DOHH2 (cell line): Measurements from ENCODE around the gene KCTD14.
A peak's percentile ranks its signal among the peaks of the same experiment; 100 is the strongest.

Experiments used
- H3F3A ChIP-seq: fragments of 200-600 bp; sonication (generic), shearing (Covaris generic); 2 replicates; pipeline ENCODE4 v1.6.0; 2016; ENCODE audit warnings: antibody characterized with exemption, mild to moderate bottlenecking; ENCODE audit not compliant: control insufficient read depth, insufficient read depth
- H3K27ac ChIP-seq: fragments of 200-600 bp; sonication (generic); 2 replicates; pipeline ENCODE4 v1.5.1; 2014; ENCODE audit warnings: low read depth, mild to moderate bottlenecking, low read length, moderate library complexity
- H3K27me3 ChIP-seq: fragments of 200-600 bp; sonication (generic); 2 replicates; pipeline ENCODE4 v1.6.1; 2014; ENCODE audit warnings: mild to moderate bottlenecking, low read length, mixed read lengths; ENCODE audit not compliant: control insufficient read depth
- H3K36me3 ChIP-seq: fragments of 200-600 bp; sonication (generic); 2 replicates; pipeline ENCODE4 v1.6.1; 2014; ENCODE audit warnings: mild to moderate bottlenecking, low read length, moderate library complexity, mixed read lengths; ENCODE audit not compliant: control insufficient read depth
- H3K4me1 ChIP-seq: fragments of 200-600 bp; sonication (generic); 2 replicates; pipeline ENCODE4 v1.6.1; 2014; ENCODE audit warnings: mild to moderate bottlenecking, low read length, mixed read lengths; ENCODE audit not compliant: control insufficient read depth
- H3K4me2 ChIP-seq: fragments of 200-600 bp; sonication (generic); 2 replicates; pipeline ENCODE4 v1.6.0; 2014; ENCODE audit warnings: mild to moderate bottlenecking, low read length, moderate library complexity
- H3K4me3 ChIP-seq: fragments of 200-600 bp; sonication (generic); 2 replicates; pipeline ENCODE4 v1.5.1; 2014; ENCODE audit warnings: mild to moderate bottlenecking, low read length, mixed read lengths
- H3K79me2 ChIP-seq: fragments of 200-600 bp; sonication (generic); 2 replicates; pipeline ENCODE4 v1.6.1; 2014; ENCODE audit warnings: mild to moderate bottlenecking, low read length, mixed read lengths; ENCODE audit not compliant: control insufficient read depth
- H3K9me2 ChIP-seq: fragments of 200-600 bp; sonication (generic); replicated peaks from 2 replicates; pipeline ENCODE4 v1.6.1; 2014; ENCODE audit warnings: mild to moderate bottlenecking, low read length, mixed read lengths; ENCODE audit not compliant: control insufficient read depth
- H3K9me3 ChIP-seq: fragments of 200-600 bp; sonication (generic); 2 replicates; pipeline ENCODE4 v1.6.1; 2014; ENCODE audit warnings: antibody characterized with exemption, low read length, mixed read lengths; ENCODE audit not compliant: control insufficient read depth, insufficient read depth
- H4K20me1 ChIP-seq: fragments of 200-600 bp; sonication (generic); 2 replicates; pipeline ENCODE4 v1.6.0; 2014; ENCODE audit warnings: low read depth, mild to moderate bottlenecking, antibody characterized with exemption, low read length, moderate library complexity; ENCODE audit not compliant: control insufficient read depth, insufficient read depth
- CTCF ChIP-seq: fragments of 200-600 bp; sonication (generic); IDR thresholded peaks from one replicate; pipeline ENCODE4 v1.5.1; 2014; ENCODE audit warnings: antibody characterized with exemption, mild to moderate bottlenecking, low read depth, low read length; ENCODE audit not compliant: poor library complexity, severe bottlenecking
- EZH2phosphoT487 ChIP-seq: fragments of 200-600 bp; sonication (generic); IDR thresholded peaks from 2 replicates; pipeline ENCODE4 v1.6.1; 2017; ENCODE audit warnings: borderline replicate concordance, mild to moderate bottlenecking, antibody characterized with exemption, low read length, moderate library complexity, mixed read lengths

The KCTD14 gene

GRCh38 chr11:77999446-78000030 lies 23.5 kb downstream of the KCTD14 start:
- Histone ChIP-seq H3K36me3 (no peaks in the 10 kb centered on the region), H3K4me2 (no peak overlapping the region), H3K27me3 (0 out of 2 replicates have a peak, but pooled peaks cover 5% of the 10 kb centered on the region), H3K4me3 (no peak overlapping the region), H3K27ac (no peak overlapping the region), H3K9me2 (no peaks in the 10 kb centered on the region), H3K9me3 (no peaks in the 10 kb centered on the region), H3F3A (no peaks in the 10 kb centered on the region), H4K20me1 (no peaks in the 10 kb centered on the region), H3K4me1 (peaks cover 8% of the 10 kb centered on the region), H3K79me2 (no peaks in the 10 kb centered on the region)
- TF ChIP-seq CTCF (no peak), EZH2phosphoT487 (no peak)

- Histone ChIP-seq H4K20me1 (no peaks in the 10 kb centered on the region), H3K4me3 (peak within 1 kb of the TSS; percentile 88), H3K79me2 (peaks cover 29% of the 10 kb centered on the region), H3K27me3 (no peaks in the 10 kb centered on the region), H3K9me2 (no peaks in the 10 kb centered on the region), H3K36me3 (peaks cover 16% of the 10 kb centered on the region), H3K4me1 (peaks cover 18% of the 10 kb centered on the region), H3K9me3 (no peaks in the 10 kb centered on the region), H3K27ac (peak within 1 kb of the TSS; percentile 62), H3F3A (no peaks in the 10 kb centered on the region), H3K4me2 (peak within 1 kb of the TSS; percentile 93)
- no peak for TF ChIP-seq EZH2phosphoT487
- no peak for TF ChIP-seq CTCF
Measured at GRCh38 chr11:77994434-77995362, 28.4 kb downstream of the KCTD14 start, which contains the start of gene INTS4. Gene INTS4 (minus strand): TSS chr11:77994668. CDS start chr11:77994643, 25 bp downstream.

GRCh38 chr11:77993902-77994301 lies 29.2 kb downstream of the KCTD14 start:
- peaks cover 29% of the 10 kb centered on the region for H3K79me2 ChIP-seq
- H4K20me1 ChIP-seq = no peaks in the 10 kb centered on the region
- TF ChIP-seq EZH2phosphoT487 = no peak
- no peak for TF ChIP-seq CTCF
- H3K4me2 ChIP-seq = peak overlapping the region; percentile 93
- H3K36me3 ChIP-seq = peaks cover 16% of the 10 kb centered on the region
- no peaks in the 10 kb centered on the region for H3K27me3 ChIP-seq
- H3K4me3 ChIP-seq = peak overlapping the region; percentile 88
- no peaks in the 10 kb centered on the region for H3F3A ChIP-seq
- peak overlapping the region; percentile 40; the same call in 1 of the 2 replicates for H3K27ac ChIP-seq
- H3K4me1 ChIP-seq = peaks cover 18% of the 10 kb centered on the region
- H3K9me2 ChIP-seq = no peaks in the 10 kb centered on the region
- no peaks in the 10 kb centered on the region for H3K9me3 ChIP-seq
